HepG2 (cell line): Measurements from ENCODE around the gene SHISA7. TPM values are rescaled to one million over a fixed set of nuclear protein-coding genes. Genes with fewer than 3 reads are reported as not detected.

Source experiments
- BCL3 ChIP-seq: sonication (generic); formaldehyde crosslinking; IDR thresholded peaks from 2 replicates; pipeline ENCODE4 v1.5.1; 2020; ENCODE audit warnings: mild to moderate bottlenecking, missing genetic modification reagents, moderate library complexity
- DBP ChIP-seq: sonication (generic); formaldehyde crosslinking; IDR thresholded peaks from 2 replicates; pipeline ENCODE4 v1.4.0; 2020; ENCODE audit warnings: missing genetic modification reagents; ENCODE audit errors: not compliant biosample characterization
- DNMT3B ChIP-seq: conservative IDR thresholded peaks from 2 replicates; pipeline ENCODE4 v1.6.1; 2016; ENCODE audit warnings: missing biosample characterization, control low read depth
- DRAP1 ChIP-seq: IDR thresholded peaks from 2 replicates; pipeline ENCODE4 v1.6.1; 2016; ENCODE audit warnings: missing genetic modification reagents, missing compliant biosample characterization
- ELF1 ChIP-seq: sonication (generic); formaldehyde crosslinking; IDR thresholded peaks from 2 replicates; pipeline ENCODE4 v1.4.0; 2020; ENCODE audit warnings: missing genetic modification reagents
- ELF3 ChIP-seq: IDR thresholded peaks from 2 replicates; pipeline ENCODE4 v1.6.1; 2016; ENCODE audit warnings: missing genetic modification reagents, missing compliant biosample characterization
- ERF ChIP-seq: IDR thresholded peaks from 2 replicates; pipeline ENCODE4 v1.6.1; 2018; ENCODE audit warnings: missing biosample characterization, missing genetic modification reagents
- FOXA3 ChIP-seq: IDR thresholded peaks from 2 replicates; pipeline ENCODE4 v1.6.1; 2016; ENCODE audit warnings: missing genetic modification reagents, missing compliant biosample characterization
- ISX ChIP-seq: sonication (generic); formaldehyde crosslinking; conservative IDR thresholded peaks from 2 replicates; pipeline ENCODE4 v1.5.0; 2020; ENCODE audit warnings: missing genetic modification reagents
- KLF11 ChIP-seq: IDR thresholded peaks from 2 replicates; pipeline ENCODE4 v1.6.1; 2016; ENCODE audit warnings: missing compliant biosample characterization
- KLF12 ChIP-seq: sonication (generic); formaldehyde crosslinking; IDR thresholded peaks from 2 replicates; pipeline ENCODE4 v1.4.0; 2020; ENCODE audit warnings: missing genetic modification reagents, borderline replicate concordance
- MED1 ChIP-seq: sonication (generic); formaldehyde crosslinking; IDR thresholded peaks from 2 replicates; pipeline ENCODE4 v1.4.0; 2020; ENCODE audit warnings: missing genetic modification reagents
- MIER2 ChIP-seq: IDR thresholded peaks from 2 replicates; pipeline ENCODE4 v1.6.1; 2016; ENCODE audit warnings: missing biosample characterization, missing genetic modification reagents
- NFIC ChIP-seq: IDR thresholded peaks from 2 replicates; pipeline ENCODE4 v1.6.1; 2012; ENCODE audit warnings: mild to moderate bottlenecking, low read length, inconsistent platforms
- PRMT3 ChIP-seq: sonication (generic); formaldehyde crosslinking; IDR thresholded peaks from 2 replicates; pipeline ENCODE4 v1.8.1; 2022; ENCODE audit warnings: low read depth, mild to moderate bottlenecking, moderate library complexity, missing genetic modification reagents, borderline replicate concordance
- RAD51 ChIP-seq: fragments of 450-650 bp; IDR thresholded peaks from 2 replicates; pipeline ENCODE4 v1.6.1; 2016; ENCODE audit warnings: borderline replicate concordance
- REPIN1 ChIP-seq: sonication (generic); formaldehyde crosslinking; IDR thresholded peaks from 2 replicates; pipeline ENCODE4 v1.8.0; 2022; ENCODE audit warnings: missing genetic modification reagents, low read depth, mild to moderate bottlenecking, borderline replicate concordance
- SAFB2 ChIP-seq: sonication (generic); formaldehyde crosslinking; IDR thresholded peaks from 2 replicates; pipeline ENCODE4 v1.5.1; 2020; ENCODE audit warnings: missing genetic modification reagents, low read depth, mild to moderate bottlenecking, borderline replicate concordance
- SIN3A ChIP-seq: IDR thresholded peaks from 2 replicates; pipeline ENCODE4 v1.6.1; 2011; ENCODE audit warnings: low read depth, mild to moderate bottlenecking, control low read depth, low read length, borderline replicate concordance
- TP53 ChIP-seq: sonication (generic); formaldehyde crosslinking; conservative IDR thresholded peaks from 2 replicates; pipeline ENCODE4 v1.4.0; 2020; ENCODE audit warnings: missing genetic modification reagents
- TRAFD1 ChIP-seq: sonication (generic); formaldehyde crosslinking; IDR thresholded peaks from 2 replicates; pipeline ENCODE4 v1.5.1; 2020; ENCODE audit warnings: missing genetic modification reagents, mild to moderate bottlenecking, borderline replicate concordance
- ZFP36L2 ChIP-seq: sonication (generic); formaldehyde crosslinking; IDR thresholded peaks from 2 replicates; pipeline ENCODE4 v1.4.0; 2020; ENCODE audit warnings: missing genetic modification reagents
- ZFYVE20 ChIP-seq: sonication (generic); formaldehyde crosslinking; IDR thresholded peaks from 2 replicates; pipeline ENCODE4 v1.8.0; 2023; ENCODE audit warnings: low read depth, mild to moderate bottlenecking, moderate library complexity, missing genetic modification reagents, borderline replicate concordance
- ZNF329 ChIP-seq: sonication (generic); formaldehyde crosslinking; IDR thresholded peaks from 2 replicates; pipeline ENCODE4 v1.9.0; 2021; ENCODE audit warnings: low read depth, mild to moderate bottlenecking, missing genetic modification reagents
- ZNF34 ChIP-seq: sonication (generic); formaldehyde crosslinking; IDR thresholded peaks from 2 replicates; pipeline ENCODE4 v1.4.0; 2020; ENCODE audit warnings: mild to moderate bottlenecking, missing genetic modification reagents, borderline replicate concordance
- ZNF446 ChIP-seq: sonication (generic); formaldehyde crosslinking; IDR thresholded peaks from 2 replicates; pipeline ENCODE4 v1.5.0; 2020; ENCODE audit warnings: mild to moderate bottlenecking, missing genetic modification reagents
- ZNF749 ChIP-seq: sonication (generic); formaldehyde crosslinking; IDR thresholded peaks from 2 replicates; pipeline ENCODE4 v1.8.0; 2022; ENCODE audit warnings: mild to moderate bottlenecking, missing genetic modification reagents, moderate library complexity, borderline replicate concordance
- ZNF790 ChIP-seq: sonication (generic); formaldehyde crosslinking; IDR thresholded peaks from 2 replicates; pipeline ENCODE4 v1.8.0; 2022; ENCODE audit warnings: missing genetic modification reagents, mild to moderate bottlenecking, borderline replicate concordance
- ZNF792 ChIP-seq: IDR thresholded peaks from 2 replicates; pipeline ENCODE4 v1.6.1; 2016
- polyA plus RNA-seq, 8 experiments: library from polyadenylated mRNA; depleted of rRNA in 3 of 8; stranded (reverse) in 7 of 8; unstranded in 1 of 8; fragments of >200 nt; fragmentation: Illumina TruSeq in 4 of 8; extraction: Trizol in 4 of 8; gene quantifications; 2 replicates each; pipeline versions ENCODE4 v1.2.1 to v1.2.3, GENCODE V29; 2011 to 2016; ENCODE audit warnings: low read depth in 4 of 8, missing spikeins in 1 of 8, mixed read lengths in 1 of 8; ENCODE audit not compliant: insufficient read depth in 1 of 8
- total RNA-seq, 5 experiments: library from RNA; depleted of rRNA; stranded (reverse); fragments of >200 nt; fragmentation: Illumina TruSeq; extraction: Trizol; gene quantifications; 2 replicates each; pipeline ENCODE4 v1.2.3, GENCODE V29; 2016; ENCODE audit warnings: low read depth in 1 of 5

Gene SHISA7
- total and polyA plus RNA-seq, 2 of the 13 experiments (the other 11 are each of a cell fraction or from before 2014, with no cell fraction given), result not detected

GRCh38 chr19:55437410-55437809 lies 5.7 kb downstream of the SHISA7 start (continued):
- peak; percentile 67; the same call in 1 of the 2 replicates for TF ChIP-seq PRMT3 (CRISPR knock-in tag)
- TF ChIP-seq ZNF446 (CRISPR knock-in tag), result peak; percentile 90
- TF ChIP-seq ELF1 (CRISPR knock-in tag), result no peak; the same call in 1 of the 2 replicates
- TF ChIP-seq BCL3, result 0 out of 2 replicates have a peak, but pooled peaks have one; percentile 34
- TF ChIP-seq TRAFD1 (CRISPR knock-in tag), result no peak; the same call in 1 of the 2 replicates
- peak; percentile 58; the same call in 1 of the 2 replicates for TF ChIP-seq ZNF749
- no peak for TF ChIP-seq ZNF34
- TF ChIP-seq ZFP36L2 (CRISPR knock-in tag), result 0 out of 2 replicates have a peak, but pooled peaks have one; percentile 82
- TF ChIP-seq ZNF792 (CRISPR knock-in tag), result peak; percentile 88
- no peak for TF ChIP-seq ISX (CRISPR knock-in tag)
- TF ChIP-seq MED1 (CRISPR knock-in tag), result peak; percentile 21; the same call in 1 of the 2 replicates
- TF ChIP-seq REPIN1, result 0 out of 2 replicates have a peak, but pooled peaks have one; percentile 24
- TF ChIP-seq KLF11 (CRISPR knock-in tag), result peak; percentile 96; the same call in 1 of the 2 replicates
- TF ChIP-seq ZNF329, result 0 out of 2 replicates have a peak, but pooled peaks have one; percentile 37
- TF ChIP-seq SIN3A, result peak; percentile 67; the same call in 1 of the 2 replicates
- peak; percentile 80 for TF ChIP-seq ERF (CRISPR knock-in tag)
- TF ChIP-seq ELF3, result 0 out of 2 replicates have a peak, but pooled peaks have one; percentile 56
- no peak for TF ChIP-seq DRAP1 (CRISPR knock-in tag)
- TF ChIP-seq MIER2 (CRISPR knock-in tag), result peak; percentile 99
- 0 out of 2 replicates have a peak, but pooled peaks have one; percentile 60 for TF ChIP-seq KLF12
- peak; percentile 83; the same call in 1 of the 2 replicates for TF ChIP-seq ZNF790 (CRISPR knock-in tag)
- TF ChIP-seq ZFYVE20 (CRISPR knock-in tag), result peak; percentile 87; the same call in 1 of the 2 replicates
- no peak for TF ChIP-seq SAFB2 (CRISPR knock-in tag)
- TF ChIP-seq RAD51, result no peak
- TF ChIP-seq NFIC, result no peak
- no peak for TF ChIP-seq TP53
- 0 out of 2 replicates have a peak, but pooled peaks have one; percentile 14 for TF ChIP-seq FOXA3 (CRISPR knock-in tag)
- peak; percentile 77; the same call in 1 of the 2 replicates for TF ChIP-seq DNMT3B (CRISPR knock-in tag)
- TF ChIP-seq DBP (CRISPR knock-in tag), result no peak
